Posterior vena cava (tissue), 2 donors: ENCODE results near the gene SNPH. TPM values are rescaled to one million over a fixed set of nuclear protein-coding genes. Genes with fewer than 3 reads are reported as not detected.

Experiments used
- DNase-seq: peaks from one replicate; pipeline ENCODE4 v3.0.0-alpha.2; 2020; ENCODE audit warnings: low spot score
- intact Hi-C, 2 donors: fragments of 100-400 bp; cut with DNase I; formaldehyde crosslinking; loops; one replicate each; pipeline versions ENCODE4 v1.14.1 to v1.14.2; 2022 to 2023
- total RNA-seq, 2 donors: library from RNA; stranded (reverse); fragmentation: NEBNext Ultra II Directional; extraction: Animal tissue kit (Norgen Biotek cat#: 25700); gene quantifications; one replicate each; pipeline ENCODE4 v1.2.1, GENCODE V29; 2021
- donor health status: DM: yes; HTN: yes; CAD: no.
- donor health status: DM: yes; HTN: yes; CAD: no.

SNPH gene
- total RNA-seq, 2 donors from 2014 or later, result 8.9 to 11.9 TPM

DNA sequence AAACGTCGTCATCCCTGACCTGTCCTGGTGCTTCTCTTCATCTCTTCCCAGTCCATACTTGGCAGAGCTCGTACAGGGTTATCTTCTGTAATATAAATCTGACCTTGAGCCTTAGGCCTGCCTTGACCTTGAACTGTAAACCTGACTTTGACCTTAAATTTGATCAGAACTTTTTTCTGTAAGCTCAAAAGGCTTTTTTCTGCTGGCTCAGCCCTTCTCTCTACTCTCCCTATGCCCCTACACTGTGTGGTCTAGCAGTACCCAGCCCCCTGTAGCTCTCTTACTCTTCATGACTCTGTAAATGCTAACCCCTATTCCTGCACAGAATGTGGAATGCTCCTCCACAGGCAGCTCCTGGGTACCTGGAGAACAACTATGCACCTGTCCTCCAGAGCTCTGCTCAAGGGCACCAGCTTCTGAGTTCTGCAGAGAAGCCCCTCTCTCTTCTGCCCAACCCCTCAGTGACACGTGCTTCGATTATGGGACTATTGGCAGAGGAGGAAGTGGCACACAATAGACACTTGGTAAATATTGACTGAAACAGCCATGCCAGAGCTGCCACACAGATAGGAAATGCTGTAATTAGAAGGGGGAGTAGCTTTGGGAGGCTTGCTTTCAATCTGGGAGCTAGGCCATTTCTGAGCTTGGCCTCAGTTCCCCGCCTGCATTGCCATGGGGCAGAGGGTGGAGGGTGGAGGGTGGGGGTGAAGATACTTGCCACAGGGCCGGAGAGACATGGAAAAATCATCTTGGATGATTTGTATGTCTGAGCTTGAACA, 15.4 kb downstream of the SNPH start:
- no peak for DNase-seq
- intact Hi-C loops, result no loop called here

DNA sequence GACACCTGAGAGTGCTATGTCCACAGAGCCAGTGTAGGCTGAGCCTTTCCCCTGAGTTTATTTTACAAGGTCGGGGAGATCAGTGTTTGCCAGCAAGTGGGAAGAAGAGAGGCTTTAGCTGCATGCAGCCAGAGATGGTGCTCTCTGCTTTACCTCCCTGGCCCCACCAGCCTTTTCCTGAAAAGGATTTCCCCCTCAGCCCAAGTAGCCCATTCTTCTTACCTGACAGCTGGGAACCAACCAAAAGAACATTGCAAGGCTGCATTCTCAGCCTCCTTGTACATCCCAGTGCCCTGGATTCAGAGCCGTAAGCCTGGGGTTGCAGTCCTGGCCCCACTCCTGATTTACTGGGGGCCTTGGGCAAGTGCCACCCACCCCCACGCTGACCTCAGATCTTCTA, 16.9 kb downstream of the SNPH start:
- intact Hi-C loops, result no loop called here

DNA sequence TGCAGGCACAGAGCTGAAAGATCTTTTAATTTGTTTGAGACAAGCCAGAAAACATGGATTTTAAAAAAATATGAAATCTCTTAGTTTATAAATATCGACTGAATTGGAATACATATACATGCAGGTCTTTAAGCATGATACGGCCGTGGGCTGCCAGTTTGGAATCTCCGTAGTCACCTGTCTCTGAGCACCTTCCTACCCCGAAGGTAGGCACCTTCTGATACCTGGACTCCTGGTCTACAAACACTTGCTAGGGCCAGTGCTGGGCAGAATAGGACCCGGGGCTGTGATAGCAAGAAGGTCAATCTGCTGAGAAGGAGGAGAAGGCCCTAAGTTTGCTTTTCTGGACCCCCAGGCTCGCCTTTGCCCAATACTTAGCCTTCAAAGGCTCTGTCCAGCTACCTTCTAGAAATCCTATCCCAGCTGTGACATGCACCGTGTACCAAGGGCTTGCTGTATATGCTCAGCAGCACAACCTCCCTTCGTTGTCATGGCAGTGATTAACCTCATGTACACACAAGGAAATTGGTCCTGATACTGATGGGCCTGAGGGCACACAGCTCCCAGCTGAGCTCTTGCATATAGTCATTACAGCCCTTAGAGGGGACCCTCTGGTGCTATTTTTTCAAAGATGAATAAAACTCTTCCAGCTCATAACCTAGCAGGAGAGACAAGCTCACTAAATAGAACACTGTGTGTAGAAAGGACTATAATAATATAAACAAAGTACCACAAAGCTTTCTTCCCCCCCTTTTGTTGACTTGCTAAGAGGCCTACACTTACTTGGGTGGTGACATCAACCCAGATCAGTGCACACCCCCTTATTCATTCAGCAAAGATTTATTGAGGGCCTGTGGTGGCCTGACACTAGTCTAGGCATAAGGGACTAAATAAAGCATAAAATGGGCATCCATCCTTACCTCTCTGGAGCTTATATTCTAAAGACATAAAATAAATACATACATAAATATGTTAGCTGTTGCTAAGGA, 17.7 kb downstream of the SNPH start:
- no peak for DNase-seq
- intact Hi-C loops, result no loop called here

More for the DNA sequence above, 16.9 kb downstream of the SNPH start:
- DNase-seq, result no peak

DNA sequence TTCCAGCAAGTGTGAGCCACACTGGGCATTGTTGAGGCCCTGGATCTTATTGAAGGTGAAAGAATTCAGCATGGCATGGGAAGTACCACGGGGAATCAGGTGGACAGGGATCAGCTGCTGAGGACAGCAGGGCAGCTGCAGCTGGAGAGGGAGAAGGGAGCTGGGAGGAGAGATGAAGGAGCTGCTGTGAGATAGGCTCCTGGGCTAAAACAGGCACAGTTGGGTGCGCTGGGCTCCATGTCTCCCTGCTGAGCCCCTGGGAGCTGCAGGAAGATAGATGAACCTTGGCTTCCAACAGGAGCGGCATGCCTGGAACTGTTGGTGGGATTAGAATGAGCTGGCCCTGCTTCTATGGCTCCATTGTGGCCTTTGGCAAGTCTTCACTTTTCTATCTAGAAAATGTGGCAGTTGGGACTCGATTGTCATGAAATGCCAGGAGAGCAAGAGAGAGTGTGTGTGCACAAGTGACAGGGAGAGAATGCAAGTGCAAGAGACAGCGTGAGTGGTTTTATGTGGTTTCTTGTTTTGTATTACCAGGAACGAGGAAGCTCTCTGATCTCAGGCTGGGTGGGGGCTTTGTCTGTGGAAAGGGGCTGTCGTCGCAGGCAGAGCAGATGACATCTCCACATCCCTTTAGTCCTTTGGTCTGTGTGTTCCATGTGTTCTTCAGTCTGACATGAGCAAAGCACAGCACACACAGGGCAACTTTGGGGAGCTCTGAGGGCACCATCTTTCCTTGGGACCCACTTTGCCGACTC, 20.4 kb downstream of the SNPH start:
- intact Hi-C loops, result no loop called here
- peak; percentile 25 for DNase-seq

DNA sequence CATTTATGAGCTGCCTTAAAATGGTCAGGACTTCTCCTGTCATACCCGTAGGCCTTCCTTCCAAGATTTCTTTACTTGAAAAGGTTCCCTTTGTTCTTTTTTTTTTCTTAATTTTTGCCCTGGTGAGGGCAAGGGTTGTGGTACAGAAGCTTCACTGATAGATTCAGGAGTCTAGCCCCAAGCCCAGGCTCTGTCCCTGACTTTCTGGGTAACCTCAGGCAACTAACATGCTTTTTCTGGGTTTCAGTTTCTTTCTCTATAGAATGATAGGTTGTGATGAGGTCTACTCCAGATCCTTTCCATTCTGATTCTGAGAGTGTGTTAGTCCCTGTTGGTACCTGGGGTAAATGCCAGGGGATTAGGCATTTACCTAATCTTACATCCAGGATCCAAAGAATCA, 21.2 kb downstream of the SNPH start:
- DNase-seq, result no peak
- intact Hi-C loops, result no loop called here

DNA sequence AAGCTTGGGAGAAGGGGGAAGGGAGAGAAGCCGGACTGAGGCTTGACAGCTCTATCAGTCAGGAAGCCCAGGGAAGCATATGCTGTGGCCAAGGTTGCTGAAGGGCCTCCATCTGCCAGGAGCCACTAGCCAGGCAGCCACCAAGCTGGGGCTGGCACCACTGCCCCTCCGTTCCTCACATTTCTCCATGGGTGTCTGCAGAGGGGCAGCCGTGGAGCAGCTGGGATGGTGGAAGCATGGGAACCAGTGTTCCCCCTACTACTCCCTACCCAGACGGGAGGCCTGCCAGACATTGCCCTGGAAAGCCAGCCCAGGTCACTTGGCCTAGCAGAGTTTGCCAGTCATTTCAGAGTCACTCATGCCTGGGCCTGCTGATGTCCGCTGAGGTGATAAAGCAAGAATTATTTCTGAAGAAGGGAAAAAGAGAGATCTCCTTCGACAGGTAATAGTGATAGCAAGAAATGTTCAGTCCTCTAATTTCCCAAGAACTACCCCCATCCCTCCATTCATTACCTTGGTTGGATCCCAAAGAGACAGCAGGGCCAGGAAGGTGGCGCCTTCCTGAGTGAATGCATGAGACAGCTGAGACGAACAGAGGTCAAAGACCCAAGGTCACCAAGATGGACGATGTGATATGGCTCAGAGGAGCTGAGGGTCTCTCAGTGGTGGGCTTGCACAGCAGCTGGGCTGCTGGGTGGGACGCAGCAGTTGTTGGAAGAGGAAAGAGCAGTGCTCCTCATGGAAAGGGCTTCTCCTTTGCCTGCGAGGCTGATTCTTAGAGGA, 21.9 kb downstream of the SNPH start:
- DNase-seq, result peak; percentile 51
- intact Hi-C loops, result no loop called here

DNA sequence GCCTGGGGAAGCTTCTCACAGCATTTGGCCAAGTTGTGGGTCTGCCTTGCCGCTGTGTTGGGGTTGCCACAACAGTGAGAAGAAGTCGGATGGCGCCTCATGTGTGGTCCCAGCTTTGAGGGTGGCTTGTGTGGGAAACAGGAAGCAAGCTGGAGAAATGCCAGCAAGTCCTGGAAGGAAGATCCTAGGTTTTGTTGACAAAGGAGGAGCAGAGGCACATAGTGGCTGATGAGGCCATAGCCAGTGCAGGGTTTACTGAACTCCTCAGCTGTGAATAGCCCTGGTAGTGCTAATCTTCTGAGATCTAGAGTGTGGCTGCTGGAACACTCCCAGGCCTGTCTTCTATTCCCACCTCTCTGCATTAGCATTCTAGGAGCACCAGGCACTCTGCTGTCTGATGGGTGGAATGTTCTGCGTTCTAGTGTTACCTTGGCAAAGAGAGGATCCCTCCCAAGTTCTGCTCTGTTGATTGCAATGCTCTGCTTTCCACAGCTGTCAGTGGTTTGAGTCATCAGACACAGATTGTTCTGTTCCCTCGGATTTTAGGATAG, 25.2 kb downstream of the SNPH start:
- peak; percentile 29 for DNase-seq
- intact Hi-C loops, result loop anchor here in 1 of 2 donors (5.0 kb wide), 1 partner anchor 1141 kb away; no protein-coding TSS in a partner anchor

DNA sequence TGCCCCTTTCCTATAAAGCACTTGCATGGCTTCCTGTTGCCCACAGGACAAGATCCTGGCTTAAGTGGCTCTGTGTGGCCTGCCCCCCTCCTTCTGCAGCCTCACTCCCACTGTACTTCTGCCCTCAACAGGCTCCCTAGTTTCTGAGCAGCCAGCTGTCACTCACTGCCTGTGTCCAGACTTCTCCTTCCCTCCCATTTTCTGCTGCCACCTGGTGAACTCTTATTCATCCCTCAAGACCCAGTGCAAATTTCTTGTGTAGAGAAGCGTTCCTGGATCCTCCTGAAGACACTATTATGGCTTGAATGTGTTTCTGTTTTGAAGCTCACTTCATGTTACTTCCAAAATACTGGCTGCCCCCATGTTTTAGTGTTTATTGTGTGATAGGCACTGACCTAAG, 26.5 kb downstream of the SNPH start:
- intact Hi-C loops, result loop anchor here in 1 of 2 donors (5.0 kb wide), 1 partner anchor 1140 kb away; no protein-coding TSS in a partner anchor

DNA sequence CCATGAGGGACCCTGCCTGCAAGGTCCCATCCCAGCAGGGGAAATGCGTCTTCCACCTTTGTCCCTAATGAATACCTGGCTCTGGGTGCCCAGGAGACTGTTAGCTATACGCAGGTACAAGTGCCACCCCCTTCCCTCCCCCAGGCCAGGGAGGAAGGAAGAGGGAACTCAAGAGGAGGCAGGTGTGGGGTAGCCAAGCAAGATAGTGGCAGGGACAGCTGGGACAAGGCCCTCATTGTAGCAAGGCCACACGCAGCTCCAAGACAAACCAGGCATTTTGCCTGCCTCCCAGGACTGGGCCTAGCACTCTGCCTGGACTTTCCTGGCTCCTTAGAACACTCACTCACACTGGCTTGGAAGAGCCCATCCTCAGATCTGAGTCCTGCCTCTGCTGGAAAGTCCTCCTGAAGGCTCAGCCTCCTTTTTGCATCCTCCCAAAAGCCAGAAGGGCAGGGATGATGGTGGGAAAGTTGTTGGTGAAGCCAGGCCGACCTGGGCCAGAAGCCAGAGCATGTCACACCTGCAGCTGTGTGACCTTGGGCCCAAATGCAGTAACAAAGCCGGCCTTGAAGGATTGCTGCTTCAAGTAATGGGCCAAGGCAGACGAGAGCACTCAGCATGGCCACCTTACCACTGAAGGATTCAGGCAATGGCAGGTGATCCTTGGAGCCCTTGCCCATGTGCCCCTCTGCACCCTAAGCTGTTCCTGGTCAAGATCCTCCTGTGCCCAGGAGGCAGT, 27.7 kb downstream of the SNPH start:
- intact Hi-C loops, result loop anchor here in 1 of 2 donors (5.0 kb wide), 1 partner anchor 1138 kb away; no protein-coding TSS in a partner anchor
- DNase-seq, result peak; percentile 31

More for the DNA sequence above, 26.5 kb downstream of the SNPH start:
- no peak for DNase-seq

DNA sequence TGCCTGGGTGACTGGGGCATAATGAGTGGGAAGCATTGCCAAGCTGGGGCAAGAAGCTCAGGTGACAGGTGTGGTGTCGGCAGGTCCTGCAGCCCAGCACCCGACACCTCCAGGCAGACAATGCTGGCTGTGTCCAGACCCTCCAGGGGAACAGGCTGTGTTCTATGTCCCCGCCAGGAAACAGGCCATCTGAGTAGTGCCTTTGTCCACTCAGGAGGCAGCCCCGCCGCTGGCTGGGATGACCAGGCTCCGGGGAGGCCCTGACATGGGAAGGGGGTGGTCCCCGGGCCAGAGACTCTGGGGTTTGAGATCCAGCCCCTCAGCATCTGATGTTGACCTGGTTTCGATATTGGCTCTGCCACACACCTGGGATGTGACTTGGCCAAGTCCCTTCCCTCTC, 28.4 kb downstream of the SNPH start:
- DNase-seq, result peak; percentile 78
- intact Hi-C loops, result loop anchor here in 1 of 2 donors (5.0 kb wide), 1 partner anchor 1138 kb away; no protein-coding TSS in a partner anchor

DNA sequence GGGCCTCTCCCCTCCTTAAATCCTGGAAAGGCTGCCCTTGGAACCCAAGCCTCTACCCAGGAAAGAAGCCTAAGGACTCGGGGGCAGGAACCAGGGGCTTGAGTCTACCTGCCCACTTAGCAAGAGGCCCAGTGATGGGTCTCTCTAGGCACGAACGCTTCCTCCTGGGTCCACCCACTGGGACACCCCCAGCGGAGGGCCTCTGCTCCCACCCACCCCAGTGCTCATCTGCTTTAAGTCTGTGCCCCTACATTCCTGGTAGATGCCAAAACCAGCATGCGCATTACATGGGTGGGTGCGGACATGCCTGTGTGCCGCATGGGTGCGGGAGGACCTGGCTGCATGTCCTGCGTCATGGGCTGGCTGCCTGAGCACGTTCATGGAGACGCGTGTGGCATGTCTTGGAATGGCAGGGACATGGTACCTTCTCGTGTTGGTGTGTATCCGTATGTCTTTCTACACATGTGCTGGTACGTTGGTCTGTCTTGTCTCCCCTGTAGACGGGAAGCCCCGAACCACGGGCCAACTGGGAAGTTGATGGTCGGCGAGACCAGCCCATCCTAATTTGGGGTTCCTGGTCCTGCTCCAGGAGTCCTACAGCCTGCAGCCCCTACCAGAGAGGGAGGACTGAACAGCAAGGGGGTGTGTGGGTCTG, 29.3 kb downstream of the SNPH start:
- peak; percentile 68 for DNase-seq
- intact Hi-C loops, result no loop called here

DNA sequence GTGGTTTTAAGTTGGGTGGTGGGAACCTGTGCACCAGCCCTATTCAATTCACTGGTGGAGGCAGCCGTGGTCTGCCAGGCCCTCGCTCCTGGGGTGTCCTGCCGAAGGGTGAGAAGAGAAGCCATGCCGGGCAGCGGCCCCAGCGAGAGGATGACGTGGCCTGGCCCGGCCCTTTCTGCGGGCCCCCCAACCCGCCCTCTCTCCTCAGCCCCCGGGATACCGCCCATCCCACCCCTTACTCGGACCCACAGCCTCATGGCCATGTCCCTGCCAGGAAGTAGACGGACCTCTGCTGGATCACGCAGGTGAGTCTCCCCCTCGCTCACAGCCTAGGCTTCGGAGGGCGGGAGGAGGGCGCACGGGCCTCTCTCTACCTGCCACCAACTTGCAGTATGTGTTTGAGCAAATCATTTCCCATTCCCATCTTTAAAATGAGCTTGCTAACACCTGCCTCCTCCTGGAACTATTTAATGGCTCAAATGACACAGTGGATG, 30.1 kb downstream of the SNPH start:
- intact Hi-C loops, result no loop called here
- DNase-seq, result peak; percentile 69

DNA sequence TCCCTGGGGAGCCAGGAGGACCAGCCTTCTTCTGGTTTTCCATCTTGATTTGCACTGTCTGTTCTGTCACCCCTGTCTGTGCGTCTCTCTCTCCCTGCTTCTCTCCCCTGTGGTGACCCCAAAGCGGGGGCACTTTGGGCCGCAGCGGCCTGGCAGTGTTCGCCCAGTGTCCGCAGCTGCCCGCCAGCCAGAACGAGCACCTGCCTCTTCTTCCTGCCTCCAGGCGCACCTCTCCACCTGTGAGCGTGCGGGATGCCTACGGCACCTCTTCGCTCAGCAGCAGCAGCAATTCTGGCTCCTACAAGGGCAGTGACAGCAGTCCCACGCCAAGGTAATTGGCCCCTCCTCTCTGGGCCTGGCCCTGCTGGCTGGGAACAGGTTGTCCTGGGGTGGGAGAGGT, 30.8 kb downstream of the SNPH start:
- intact Hi-C loops, result no loop called here
- DNase-seq, result peak; percentile 57

DNA sequence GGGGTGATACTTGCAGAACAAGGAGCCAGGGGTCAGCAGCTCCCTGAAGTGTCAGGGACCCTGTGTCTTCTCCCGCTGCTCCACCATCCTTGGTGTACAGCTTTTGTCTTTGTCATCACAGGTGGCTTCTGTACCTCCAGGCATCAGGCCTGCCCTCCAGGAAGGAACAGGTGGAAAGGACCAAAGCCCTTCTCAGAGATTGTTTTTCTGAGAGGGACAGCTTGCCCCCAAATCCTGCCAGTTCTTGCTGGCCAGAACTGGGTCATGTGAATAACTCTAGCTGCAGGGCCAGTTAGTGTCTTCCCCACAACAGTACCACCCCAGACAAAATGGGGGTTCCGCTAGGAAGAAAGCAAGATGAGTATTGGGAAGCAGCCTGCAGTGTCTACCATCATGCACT, 31.4 kb downstream of the SNPH start:
- DNase-seq, result peak; percentile 45
- intact Hi-C loops, result no loop called here

DNA sequence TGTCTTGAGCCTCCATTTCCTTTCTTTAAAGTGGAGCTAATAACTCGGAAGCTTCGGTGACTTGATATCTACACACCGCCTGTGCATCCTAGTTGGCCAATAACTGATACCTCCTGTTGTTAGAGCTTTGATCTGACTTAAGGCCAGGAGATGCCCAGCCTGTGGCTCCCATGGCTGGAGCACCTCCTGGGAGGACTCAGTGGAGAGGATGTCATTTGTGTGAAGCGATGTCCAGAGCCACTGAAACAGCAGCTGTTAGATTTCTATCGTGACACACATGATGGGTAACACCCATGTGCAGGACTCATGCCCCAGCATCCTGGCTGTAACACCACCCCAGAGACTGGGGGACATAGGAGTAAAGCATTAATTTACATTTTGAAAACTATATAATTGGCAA, 32.1 kb downstream of the SNPH start:
- peak; percentile 30 for DNase-seq
- intact Hi-C loops, result no loop called here

DNA sequence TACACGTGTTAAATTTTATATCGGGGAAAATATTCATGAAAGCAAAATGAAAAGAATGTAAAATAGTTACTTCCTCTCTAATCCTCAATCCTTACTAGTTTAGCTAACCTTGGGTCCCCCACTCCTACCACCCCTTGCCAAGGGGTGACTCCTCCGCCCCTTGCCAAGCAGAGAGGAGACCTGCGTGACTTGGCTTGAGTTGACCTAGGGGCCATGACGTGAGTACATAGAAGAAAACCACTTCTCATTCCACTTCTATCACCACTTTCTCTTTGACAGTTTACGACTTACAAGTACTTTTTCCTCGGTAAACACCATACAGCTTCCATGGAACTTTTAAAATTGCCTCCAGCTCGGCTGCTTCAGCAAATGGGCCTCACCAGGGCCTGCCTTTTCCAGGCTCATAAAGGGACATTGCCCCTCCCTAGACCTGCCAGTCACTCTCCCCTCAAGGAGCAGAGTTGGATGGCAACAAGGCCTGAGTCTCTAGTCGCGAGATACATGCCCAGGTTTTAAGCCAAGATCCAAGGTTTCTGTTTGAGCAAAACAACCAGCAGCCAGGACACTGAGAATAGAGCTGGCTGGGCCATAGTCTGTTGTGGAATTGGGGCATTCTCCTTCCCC, 32.9 kb downstream of the SNPH start:
- intact Hi-C loops, result no loop called here

More for the DNA sequence above, 32.9 kb downstream of the SNPH start:
- peak; percentile 52 for DNase-seq
